WTC11 (cell line): ENCODE results near the gene LTBP3. TPM values are rescaled to one million over a fixed set of nuclear protein-coding genes. Genes with fewer than 3 reads are reported as not detected.

Source experiments
- ATAC-seq: fragments of 200-7000 bp; cut with Tn5 transposase; 2 replicates; pipeline ENCODE4 v1.10.0; 2021; ENCODE audit warnings: mild to moderate bottlenecking, moderate library complexity
- CTCF ChIA-PET: fragments of 300-600 bp; sonication (Branson Sonifier 250); formaldehyde crosslinking; loops from one replicate; lab custom pipeline; 2021; ENCODE audit warnings: antibody characterized with exemption; lab: Charles Lee
- POLR2A ChIA-PET: fragments of 350-600 bp; sonication (Branson Sonifier 250); formaldehyde crosslinking; loops from one replicate; lab custom pipeline; 2021; ENCODE audit warnings: antibody characterized with exemption; lab: Charles Lee
- DNase-seq: peaks from one replicate; pipeline ENCODE4 v3.0.0; 2021; ENCODE audit warnings: low spot score
- H3K27ac Mint-ChIP-seq: 2 replicates; pipeline ENCODE4 v1.8.0; 2021; ENCODE audit warnings: mixed read lengths
- H3K27me3 Mint-ChIP-seq: 2 replicates; pipeline ENCODE4 v1.8.0; 2021; ENCODE audit warnings: low read depth, mild to moderate bottlenecking, moderate library complexity, mixed read lengths
- H3K36me3 Mint-ChIP-seq: 2 replicates; pipeline ENCODE4 v1.8.0; 2021; ENCODE audit warnings: mixed read lengths
- H3K4me1 Mint-ChIP-seq: 2 replicates; pipeline ENCODE4 v1.8.0; 2022; ENCODE audit warnings: mixed read lengths
- H3K4me3 Mint-ChIP-seq: 2 replicates; pipeline ENCODE4 v1.8.0; 2021; ENCODE audit warnings: mild to moderate bottlenecking, moderate library complexity, mixed read lengths
- H3K9me3 Mint-ChIP-seq: 2 replicates; pipeline ENCODE4 v1.8.0; 2021; ENCODE audit warnings: mixed read lengths
- AFF4 ChIP-seq: sonication (generic); formaldehyde crosslinking; IDR thresholded peaks from 2 replicates; pipeline ENCODE4 v1.8.1; 2023; ENCODE audit warnings: mild to moderate bottlenecking, missing genetic modification reagents, borderline replicate concordance
- AR ChIP-seq: fragments of 250-450 bp; sonication (Bioruptor Pico); IDR thresholded peaks from 2 replicates; pipeline ENCODE4 v1.9.0; 2021; ENCODE audit warnings: mild to moderate bottlenecking
- ATF6 ChIP-seq: sonication (generic); formaldehyde crosslinking; IDR thresholded peaks from 2 replicates; pipeline ENCODE4 v1.8.1; 2023; ENCODE audit warnings: mild to moderate bottlenecking, missing genetic modification reagents
- CBFB ChIP-seq: sonication (generic); formaldehyde crosslinking; IDR thresholded peaks from 2 replicates; pipeline ENCODE4 v1.8.1; 2022; ENCODE audit warnings: mild to moderate bottlenecking, low read depth, missing genetic modification reagents
- E2F4 ChIP-seq: sonication (generic); formaldehyde crosslinking; IDR thresholded peaks from 2 replicates; pipeline ENCODE4 v1.8.1; 2022; ENCODE audit warnings: low read depth, mild to moderate bottlenecking, moderate library complexity, missing genetic modification reagents, borderline replicate concordance
- EMX1 ChIP-seq: fragments of 250-450 bp; sonication (Bioruptor Pico); IDR thresholded peaks from 2 replicates; pipeline ENCODE4 v1.8.0; 2021; ENCODE audit warnings: mild to moderate bottlenecking
- ETV6 ChIP-seq: sonication (generic); formaldehyde crosslinking; IDR thresholded peaks from 2 replicates; pipeline ENCODE4 v1.8.1; 2022; ENCODE audit warnings: mild to moderate bottlenecking, missing genetic modification reagents
- HMGA2 ChIP-seq: fragments of 250-450 bp; sonication (Bioruptor Pico); IDR thresholded peaks from 2 replicates; pipeline ENCODE4 v1.4.0; 2021; ENCODE audit warnings: mild to moderate bottlenecking, moderate library complexity
- HMGXB4 ChIP-seq: sonication (generic); formaldehyde crosslinking; IDR thresholded peaks from 2 replicates; pipeline ENCODE4 v1.8.1; 2023; ENCODE audit warnings: mild to moderate bottlenecking, moderate library complexity, missing genetic modification reagents
- MLX ChIP-seq: sonication (generic); formaldehyde crosslinking; IDR thresholded peaks from 2 replicates; pipeline ENCODE4 v1.8.1; 2023; ENCODE audit warnings: mild to moderate bottlenecking, missing genetic modification reagents, moderate library complexity
- MYBL2 ChIP-seq: sonication (generic); formaldehyde crosslinking; IDR thresholded peaks from 2 replicates; pipeline ENCODE4 v1.8.1; 2023; ENCODE audit warnings: mild to moderate bottlenecking, moderate library complexity, missing genetic modification reagents
- NFE2L1 ChIP-seq: sonication (generic); formaldehyde crosslinking; IDR thresholded peaks from 2 replicates; pipeline ENCODE4 v1.8.1; 2023; ENCODE audit warnings: missing genetic modification reagents
- NR2C2 ChIP-seq: sonication (generic); formaldehyde crosslinking; IDR thresholded peaks from 2 replicates; pipeline ENCODE4 v1.8.0; 2022; ENCODE audit warnings: mild to moderate bottlenecking, missing genetic modification reagents
- RORB ChIP-seq: fragments of 250-450 bp; sonication (Bioruptor Pico); IDR thresholded peaks from 2 replicates; pipeline ENCODE4 v1.9.0; 2021; ENCODE audit warnings: mild to moderate bottlenecking
- USF1 ChIP-seq: sonication (generic); formaldehyde crosslinking; IDR thresholded peaks from 2 replicates; pipeline ENCODE4 v1.8.0; 2022; ENCODE audit warnings: mild to moderate bottlenecking, missing genetic modification reagents
- ZNF416 ChIP-seq: fragments of 250-450 bp; sonication (Bioruptor Pico); IDR thresholded peaks from 2 replicates; pipeline ENCODE4 v1.9.0; 2021; ENCODE audit warnings: mild to moderate bottlenecking, inconsistent platforms
- ZSCAN18 ChIP-seq: fragments of 250-450 bp; sonication (Bioruptor Pico); IDR thresholded peaks from 2 replicates; pipeline ENCODE4 v2.1.2; 2022; ENCODE audit warnings: mild to moderate bottlenecking, moderate library complexity
- total RNA-seq: library from RNA; stranded (reverse); gene quantifications from 3 replicates; pipeline ENCODE4 v1.2.3, GENCODE V29; 2021

Gene LTBP3
- total RNA-seq, 1 experiment from 2014 or later = 20.7 TPM

- TF ChIP-seq AFF4 (CRISPR knock-in tag) (no peak), ATF6 (no peak), HMGXB4 (CRISPR knock-in tag) (no peak), NR2C2 (CRISPR knock-in tag) (no peak)
- TF ChIP-seq, all 79 proteins: peak for 0
Measured at GRCh38 chr11:65596520-65596919, 38.4 kb upstream of the LTBP3 start (continued).

GRCh38 chr11:65595543-65596281 is 37.6 kb upstream of the LTBP3 start, which contains the start of gene KCNK7:
KCNK7 (minus strand) TSS chr11:65595800; CDS start chr11:65595772, 28 bp downstream.
- Mint-ChIP-seq H3K9me3 (no peaks in the 10 kb centered on the region), H3K27ac (no peak within 1 kb of the TSS), H3K4me1 (peaks cover 10% of the 10 kb centered on the region), H3K4me3 (no peak within 1 kb of the TSS), H3K36me3 (peaks cover 4% of the 10 kb centered on the region; the same call in 1 of the 2 replicates), H3K27me3 (peaks cover 33% of the 10 kb centered on the region)
- ChIA-PET CTCF (interaction anchor here (0.8 to 13.8 kb wide), 8 partner anchors 11 to 56 kb away, joined by 4 to 311 read pairs (median 58); partner anchors contain the start of genes EHBP1L1, FAM89B, MAP3K11 and PCNX3), POLR2A (interaction anchor here (0.5 kb wide), 1 partner anchor 64 kb away, joined by 3 read pairs; no protein-coding TSS in a partner anchor)
- ATAC-seq (no peak), DNase-seq (no peak)
- no peak for TF ChIP-seq E2F4 (CRISPR knock-in tag)
- no peak for TF ChIP-seq MYBL2 (CRISPR knock-in tag)
- TF ChIP-seq USF1 (CRISPR knock-in tag) = no peak
- TF ChIP-seq ZSCAN18 = no peak
- no peak for TF ChIP-seq ZNF416 (CRISPR knock-in tag)
- TF ChIP-seq HMGA2 (CRISPR knock-in tag) = no peak
- no peak for TF ChIP-seq EMX1 (CRISPR knock-in tag)
- TF ChIP-seq MLX = no peak
- no peak for TF ChIP-seq AR (CRISPR knock-in tag)
- no peak for TF ChIP-seq RORB (CRISPR knock-in tag)
- no peak for TF ChIP-seq CBFB (CRISPR knock-in tag)
- no peak for TF ChIP-seq NFE2L1
- TF ChIP-seq ETV6 (CRISPR knock-in tag) = no peak
